ENCODE data around the gene CREB3L2. TPM values are rescaled to one million over a fixed set of nuclear protein-coding genes. Genes with fewer than 3 reads are reported as not detected.

The CREB3L2 gene
- polyA plus RNA-seq, 2 of the 4 experiments (the other 2 are of a cell fraction): 16.3 to 32.2 TPM

- WGBS (ENCODE audit: missing lambda C conversion rate): 100% methylated on average over 2 of the region's 2 CpGs
- DNase-seq (ENCODE audit: low read depth in 1 of 2, low spot score in 1 of 2): no peak
Observed at GRCh38 chr7:137888241-137888640, 113.6 kb downstream of the CREB3L2 start.

DNA sequence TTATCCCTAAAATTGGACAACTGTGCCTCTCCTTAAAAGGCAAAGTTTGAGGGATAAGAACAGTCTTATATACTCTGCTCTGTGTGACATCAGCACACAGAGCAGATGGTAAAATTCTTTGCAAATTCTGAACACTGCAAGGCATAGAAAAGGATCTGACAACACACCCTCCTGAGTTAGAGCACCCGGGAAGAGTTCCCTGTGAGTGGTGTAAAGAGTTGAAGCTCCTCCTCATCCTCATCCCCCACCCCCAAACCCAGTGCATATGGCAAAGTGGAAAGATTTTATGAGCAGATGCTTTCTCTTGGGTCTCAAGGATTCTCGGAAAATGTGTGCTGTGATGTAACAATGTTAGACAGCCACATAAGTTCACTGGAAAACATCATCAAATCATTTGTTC, 115.1 kb downstream of the CREB3L2 start:
- Histone ChIP-seq H3K4me3 (no peak overlapping the region), H3K4me2 (no peak overlapping the region), H3K9me3 (peaks cover 4% of the 10 kb centered on the region), H3K27ac (no peak overlapping the region), H3K4me1 (peaks cover 26% of the 10 kb centered on the region)
- ChIA-PET POLR2A (no interaction called here), CTCF (interaction anchor here (0.9 to 2.9 kb wide), 2 partner anchors 8 to 17 kb away, joined by 3 to 14 read pairs; no protein-coding TSS in a partner anchor)
- FAIRE-seq: no peak
- ATAC-seq: no peak
- TF ChIP-seq PBX3 (IDR thresholded peaks at IDR 0.05): no peak
- TF ChIP-seq TFCP2L1 (CRISPR knock-in tag; IDR thresholded peaks at IDR 0.05): no peak
- no peak for TF ChIP-seq REST (IDR thresholded peaks at IDR 0.05)
- TF ChIP-seq ESRRA (IDR thresholded peaks at IDR 0.05; ENCODE audit: borderline replicate concordance, low read length): no peak
- no peak for TF ChIP-seq ZNF302 (CRISPR knock-in tag; IDR thresholded peaks at IDR 0.05)
- TF ChIP-seq MYC (IDR thresholded peaks at IDR 0.05; ENCODE audit: borderline replicate concordance, low read length): no peak
- TF ChIP-seq HES2 (IDR thresholded peaks at IDR 0.05): no peak
- TF ChIP-seq JUN (IDR thresholded peaks at IDR 0.05): no peak
- TF ChIP-seq, protein P1, sequence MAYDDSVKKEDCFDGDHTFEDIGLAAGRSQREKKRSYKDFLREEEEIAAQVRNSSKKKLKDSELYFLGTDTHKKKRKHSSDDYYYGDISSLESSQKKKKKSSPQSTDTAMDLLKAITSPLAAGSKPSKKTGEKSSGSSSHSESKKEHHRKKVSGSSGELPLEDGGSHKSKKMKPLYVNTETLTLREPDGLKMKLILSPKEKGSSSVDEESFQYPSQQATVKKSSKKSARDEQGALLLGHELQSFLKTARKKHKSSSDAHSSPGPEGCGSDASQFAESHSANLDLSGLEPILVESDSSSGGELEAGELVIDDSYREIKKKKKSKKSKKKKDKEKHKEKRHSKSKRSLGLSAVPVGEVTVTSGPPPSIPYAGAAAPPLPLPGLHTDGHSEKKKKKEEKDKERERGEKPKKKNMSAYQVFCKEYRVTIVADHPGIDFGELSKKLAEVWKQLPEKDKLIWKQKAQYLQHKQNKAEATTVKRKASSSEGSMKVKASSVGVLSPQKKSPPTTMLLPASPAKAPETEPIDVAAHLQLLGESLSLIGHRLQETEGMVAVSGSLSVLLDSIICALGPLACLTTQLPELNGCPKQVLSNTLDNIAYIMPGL (CRISPR knock-in tag; IDR thresholded peaks at IDR 0.05; ENCODE audit: borderline replicate concordance): no peak
- TF ChIP-seq GATA3 (IDR thresholded peaks at IDR 0.05; ENCODE audit: borderline replicate concordance): no peak
- no peak for TF ChIP-seq EHF (CRISPR knock-in tag; IDR thresholded peaks at IDR 0.05)
- TF ChIP-seq CHD2 (IDR thresholded peaks at IDR 0.05; ENCODE audit: low read length, partially characterized antibody): no peak
- TF ChIP-seq ZSCAN20 (CRISPR knock-in tag; IDR thresholded peaks at IDR 0.05): no peak
- TF ChIP-seq KDM1A (IDR thresholded peaks at IDR 0.05; ENCODE audit: low read depth): no peak
- 96% methylated on average over 2 of the region's 2 CpGs for WGBS (ENCODE audit: missing lambda C conversion rate)
- no peak for DNase-seq (ENCODE audit: low read depth in 1 of 2, low spot score in 1 of 2)

More at GRCh38 chr7:137888241-137888640, 113.6 kb downstream of the CREB3L2 start:
- FAIRE-seq (no peak), ATAC-seq (no peak)
- peaks cover 12% of the 10 kb centered on the region for H3K4me1 ChIP-seq
- TF ChIP-seq BCL3 (IDR thresholded peaks at IDR 0.05): no peak
- no peak for TF ChIP-seq RCOR1 (IDR thresholded peaks at IDR 0.05; ENCODE audit: low read depth, low read length)
- TF ChIP-seq ELK1 (IDR thresholded peaks at IDR 0.05; ENCODE audit: low read depth, low read length): no peak
- TF ChIP-seq MAFK (IDR thresholded peaks at IDR 0.05; ENCODE audit: partially characterized antibody): no peak
- no peak for TF ChIP-seq HOXB13 (CRISPR knock-in tag; IDR thresholded peaks at IDR 0.05; ENCODE audit: low read depth)
- no peak for TF ChIP-seq POLR2AphosphoS2 (conservative IDR thresholded peaks at IDR 0.05; ENCODE audit: low read length)
- no peak for TF ChIP-seq TFCP2L1 (CRISPR knock-in tag; IDR thresholded peaks at IDR 0.05)
- TF ChIP-seq NR3C1 (IDR thresholded peaks at IDR 0.05): no peak
- TF ChIP-seq, protein P1 (CRISPR knock-in tag; IDR thresholded peaks at IDR 0.05; ENCODE audit: borderline replicate concordance): no peak
- no peak for TF ChIP-seq RAD21 (conservative IDR thresholded peaks at IDR 0.05 in 1 of 2, IDR thresholded peaks at IDR 0.05 in 1 of 2)
- TF ChIP-seq HOXB5 (CRISPR knock-in tag; IDR thresholded peaks at IDR 0.05): no peak
- H3K27ac ChIP-seq: no peak overlapping the region
- no peak overlapping the region for H3K4me3 ChIP-seq
- CTCF ChIA-PET: interaction anchor here (0.9 to 1.9 kb wide), 3 partner anchors 12 to 18 kb away, joined by 3 to 10 read pairs (median 3); no protein-coding TSS in a partner anchor
- no peaks in the 10 kb centered on the region for H3K9me3 ChIP-seq
- POLR2A ChIA-PET: no interaction called here
- no peak overlapping the region for H3K4me2 ChIP-seq

Measured in A549 (cell line).